SH-SY5Y (cell line): ENCODE measurements around the gene CACTIN.

Experiments used
- GATA2 ChIP-seq: IDR thresholded peaks from 2 replicates; pipeline ENCODE4 v1.6.1; 2011; ENCODE audit warnings: mild to moderate bottlenecking, low read depth, low read length
- GATA3 ChIP-seq: IDR thresholded peaks from 2 replicates; pipeline ENCODE4 v1.6.1; 2011; ENCODE audit warnings: low read depth, mild to moderate bottlenecking, low read length, moderate library complexity

Gene CACTIN

DNA sequence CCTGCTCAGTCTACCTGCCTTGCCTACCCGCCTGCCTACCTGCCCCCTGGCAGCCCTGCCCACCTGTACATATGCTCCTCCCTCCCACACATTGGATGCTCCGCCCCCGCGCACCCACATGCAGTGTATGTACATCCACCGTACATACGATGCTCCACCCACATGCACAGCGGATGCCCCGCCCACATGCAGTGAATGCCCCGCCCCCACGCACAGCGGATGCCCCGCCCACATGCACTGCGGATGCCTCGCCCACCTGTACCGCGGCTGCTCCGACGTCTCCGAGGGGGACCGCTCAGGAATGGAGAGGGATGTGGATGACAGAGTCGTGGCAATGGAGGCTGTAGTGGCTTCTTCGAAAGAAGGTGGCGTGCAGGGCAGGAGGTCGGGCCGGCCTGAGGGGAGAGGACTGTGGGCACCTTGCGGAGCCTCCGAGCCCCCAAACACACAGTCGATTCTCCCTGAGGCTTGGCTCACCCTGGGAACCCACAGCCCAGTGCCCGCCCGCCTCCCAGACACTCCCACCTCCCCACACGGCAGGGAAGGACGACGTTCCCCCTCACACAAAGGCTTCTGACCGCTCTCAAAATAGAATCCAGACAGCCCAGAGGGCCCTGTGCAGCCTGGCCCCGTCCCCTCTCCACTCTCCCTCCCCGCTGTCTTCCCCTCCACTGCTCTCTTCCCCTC, 16.5 kb upstream of the CACTIN start:
- TF ChIP-seq GATA2 (no peak), GATA3 (no peak)

DNA sequence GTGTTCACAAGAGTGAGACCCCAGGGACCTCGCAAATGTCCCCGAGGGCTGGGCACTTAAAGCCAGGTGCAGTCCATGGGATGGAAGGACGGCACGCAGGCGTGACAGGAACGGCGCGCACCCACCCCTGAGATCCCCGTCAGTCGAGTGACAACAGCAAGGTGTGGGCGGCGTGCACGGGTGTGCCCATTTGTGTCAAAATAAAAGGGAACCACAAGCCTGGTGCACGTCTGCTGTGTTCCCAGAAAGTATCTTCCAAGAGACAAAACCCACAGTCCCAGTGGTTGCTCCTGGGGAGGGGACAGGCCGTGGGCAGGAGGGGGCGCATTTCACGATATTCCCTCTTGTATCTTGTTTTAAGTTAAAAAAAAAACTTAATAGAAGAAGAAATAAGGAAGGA, 15.7 kb upstream of the CACTIN start:
- TF ChIP-seq GATA2 (no peak), GATA3 (no peak)

DNA sequence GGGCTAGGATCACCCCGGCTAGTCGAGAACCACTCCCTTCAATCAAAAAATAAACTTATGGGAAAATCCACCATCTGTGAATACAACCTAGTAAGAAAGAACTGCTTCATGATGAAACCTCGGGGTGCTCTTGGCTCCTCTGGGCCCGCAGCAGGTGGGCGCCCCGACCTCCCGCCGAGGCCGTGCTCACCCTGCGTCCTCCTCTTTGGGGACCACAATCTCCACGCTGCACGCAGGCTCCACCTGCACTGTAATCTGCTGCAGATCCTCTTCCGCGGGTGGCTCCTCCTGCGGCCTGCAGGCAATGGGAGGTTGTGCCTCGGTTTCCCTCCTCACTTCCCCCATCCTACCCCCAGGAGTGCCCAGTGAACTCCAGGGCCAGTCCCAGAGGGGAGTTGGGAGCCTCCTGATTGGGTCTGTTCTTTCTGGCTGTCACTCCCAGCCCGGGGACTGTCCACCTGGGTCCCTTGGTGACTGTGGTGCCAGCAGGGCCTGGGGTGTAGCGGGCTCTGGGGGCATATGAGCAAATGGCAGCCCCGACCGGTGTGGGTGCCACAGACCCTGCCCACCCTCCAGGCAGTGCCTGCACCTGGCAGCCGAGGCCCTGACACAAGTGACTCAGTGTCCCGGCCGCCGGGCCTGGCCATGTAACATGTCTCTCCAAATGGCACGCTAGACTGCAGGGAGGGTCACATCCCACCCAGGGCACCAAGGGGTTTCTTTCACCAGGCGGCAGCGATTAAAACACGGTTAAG, 15.1 kb upstream of the CACTIN start:
- TF ChIP-seq GATA2 (no peak), GATA3 (no peak)

DNA sequence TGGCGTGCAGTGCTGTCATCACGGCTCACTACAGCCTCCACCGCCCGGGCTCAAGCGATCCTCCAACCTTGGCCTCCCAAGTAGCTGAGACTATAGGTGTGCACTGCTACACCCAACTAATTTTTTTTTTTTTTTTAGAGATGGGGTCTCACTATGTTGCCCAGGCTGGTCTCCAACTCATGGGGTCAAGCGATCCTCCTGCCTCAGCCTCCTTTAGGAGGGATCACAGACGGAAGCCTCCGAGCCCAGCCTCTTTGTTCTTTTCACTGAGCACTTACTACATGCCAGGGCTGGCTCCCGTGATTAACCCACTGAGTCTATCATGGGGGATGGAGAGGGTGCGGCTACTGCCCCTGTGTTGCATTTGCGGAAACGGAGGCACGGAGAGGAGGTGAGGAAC, 12.9 kb upstream of the CACTIN start:
- TF ChIP-seq GATA3 (no peak), GATA2 (no peak)

DNA sequence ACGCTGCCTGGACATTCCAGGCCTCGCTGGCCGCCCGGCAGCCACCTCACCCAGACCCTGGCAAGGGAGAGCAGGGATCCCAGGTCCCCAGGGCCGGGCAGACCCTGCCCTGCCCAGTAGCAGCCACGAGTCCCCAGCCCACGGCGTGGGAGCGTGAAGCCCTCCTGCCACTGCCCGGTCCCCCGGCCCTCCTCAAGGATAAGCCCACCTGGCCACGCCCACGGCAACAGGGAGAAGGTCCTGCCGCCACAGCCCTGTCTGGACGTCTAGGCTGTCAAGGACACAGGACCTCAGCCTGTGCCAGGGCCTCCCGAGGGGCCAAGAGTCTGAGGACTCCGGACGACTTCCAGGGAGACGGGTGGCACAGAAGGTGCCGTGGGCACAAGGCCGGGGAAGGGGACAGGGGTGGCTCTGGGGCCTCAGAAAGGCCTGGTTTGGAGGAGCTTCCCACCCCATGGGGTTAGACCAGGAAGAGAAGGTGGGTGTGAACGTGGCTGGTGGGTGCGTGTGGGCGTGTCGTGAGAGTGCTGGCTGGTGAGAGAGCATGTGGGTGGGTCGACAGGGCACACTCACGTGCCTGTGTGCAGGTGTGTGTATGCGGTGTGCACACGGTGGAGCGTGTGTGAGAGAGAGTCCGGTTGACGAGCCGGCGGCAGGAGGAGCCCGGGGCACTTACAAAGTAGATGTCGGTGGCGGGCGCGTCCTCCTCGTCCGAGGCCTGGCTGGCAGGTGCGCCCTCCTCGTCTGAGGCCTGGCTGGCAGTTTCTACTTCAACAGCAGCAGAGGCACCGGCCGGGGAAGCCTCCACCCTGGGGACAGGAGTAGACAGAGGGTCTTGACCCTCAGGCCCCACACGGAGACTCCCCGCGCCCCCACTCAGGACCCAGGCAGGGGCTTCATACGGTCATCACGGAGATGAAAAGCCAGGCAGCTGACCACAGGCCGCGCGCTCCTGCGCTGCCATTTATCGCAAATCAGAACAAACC, 11.9 kb upstream of the CACTIN start:
- no peak for TF ChIP-seq GATA3
- TF ChIP-seq GATA2: no peak

DNA sequence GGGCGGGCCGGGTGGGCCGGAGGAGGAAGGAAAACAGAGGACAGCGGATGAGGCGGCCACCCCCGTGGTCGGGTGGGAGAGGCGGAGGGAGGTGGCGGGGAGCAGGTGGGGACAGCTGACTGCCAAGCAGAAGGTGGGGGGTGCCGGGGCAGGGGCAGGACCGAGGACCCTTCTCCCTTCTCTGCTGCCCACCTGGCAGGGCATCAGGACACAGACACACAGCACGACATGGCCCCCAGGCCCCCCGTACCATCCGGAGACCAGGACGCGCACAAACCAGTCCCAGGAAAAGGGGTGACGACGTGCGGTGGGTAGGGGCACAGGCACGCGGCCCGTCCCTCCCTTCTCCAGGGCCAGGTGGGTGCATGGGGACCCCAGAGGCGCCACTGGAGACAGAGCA, 11.0 kb upstream of the CACTIN start:
- TF ChIP-seq GATA3 (no peak), GATA2 (no peak)

DNA sequence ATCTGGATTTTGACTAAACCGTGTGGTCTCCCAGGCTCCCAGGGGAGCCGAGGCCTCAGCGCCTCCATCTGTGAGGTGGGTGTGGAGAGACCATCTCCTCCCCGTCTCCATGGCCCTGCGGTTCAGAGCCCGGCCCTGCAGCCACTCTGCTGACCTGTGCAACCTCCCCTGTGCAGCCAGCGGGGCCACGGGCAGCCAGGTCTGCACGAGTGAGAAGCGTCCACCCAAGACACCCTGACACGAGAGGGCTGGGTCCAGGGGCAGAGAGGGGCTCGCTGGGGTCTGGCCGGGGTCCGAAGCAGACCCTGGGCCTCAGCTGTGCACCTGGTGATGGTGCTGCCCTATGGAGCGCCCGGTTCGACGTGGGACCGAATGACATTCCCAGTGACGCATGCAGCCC, 10.4 kb upstream of the CACTIN start:
- TF ChIP-seq GATA2: no peak
- no peak for TF ChIP-seq GATA3

DNA sequence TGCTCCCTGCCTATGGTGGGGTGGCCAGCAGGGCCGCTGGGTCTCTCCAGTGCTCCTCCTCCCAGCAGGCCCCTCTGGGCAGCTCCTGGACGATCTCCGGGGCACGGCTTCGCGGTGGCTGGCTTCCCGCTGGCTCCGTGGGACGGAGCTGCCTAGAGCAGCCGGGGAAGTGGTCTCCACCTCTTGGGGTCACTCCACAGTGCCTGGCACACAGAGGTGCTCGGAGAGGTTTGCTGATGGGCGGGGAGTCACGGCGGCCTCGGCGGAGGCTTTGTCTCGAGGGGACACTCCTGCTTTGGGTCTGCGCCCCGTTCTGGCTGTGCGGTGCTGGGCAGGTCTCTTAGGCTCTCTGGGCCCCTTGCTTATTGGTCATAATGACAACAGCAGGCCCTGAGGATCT, 9.9 kb upstream of the CACTIN start:
- TF ChIP-seq GATA2: no peak
- no peak for TF ChIP-seq GATA3

DNA sequence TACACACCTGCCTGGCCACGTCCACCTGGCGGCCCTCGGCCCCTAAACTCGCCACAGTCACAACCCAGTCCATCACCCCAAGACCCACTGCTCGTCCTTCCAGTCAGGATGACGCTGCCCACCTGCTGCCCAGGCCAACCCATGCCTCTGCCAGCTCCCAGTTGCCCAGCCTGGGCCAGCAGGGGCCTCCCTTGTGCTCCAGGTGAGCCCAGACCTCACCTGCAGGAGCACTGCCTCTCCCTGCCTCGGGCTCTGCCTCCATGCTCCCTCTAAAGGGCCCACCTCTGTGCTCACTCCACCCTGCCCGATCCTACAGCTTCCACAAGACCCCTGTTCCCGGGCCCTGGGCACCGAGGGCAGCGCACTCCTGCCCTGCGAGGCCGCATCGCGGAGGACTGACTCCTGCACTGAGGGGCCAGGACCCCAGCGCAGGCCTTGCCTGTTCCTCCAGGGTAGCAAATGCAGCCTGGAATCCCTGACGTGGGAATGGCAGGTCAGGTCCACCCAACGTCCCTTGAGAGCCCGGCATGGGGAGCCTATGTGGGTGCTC, 8.0 kb upstream of the CACTIN start:
- TF ChIP-seq GATA3 (no peak), GATA2 (no peak)

DNA sequence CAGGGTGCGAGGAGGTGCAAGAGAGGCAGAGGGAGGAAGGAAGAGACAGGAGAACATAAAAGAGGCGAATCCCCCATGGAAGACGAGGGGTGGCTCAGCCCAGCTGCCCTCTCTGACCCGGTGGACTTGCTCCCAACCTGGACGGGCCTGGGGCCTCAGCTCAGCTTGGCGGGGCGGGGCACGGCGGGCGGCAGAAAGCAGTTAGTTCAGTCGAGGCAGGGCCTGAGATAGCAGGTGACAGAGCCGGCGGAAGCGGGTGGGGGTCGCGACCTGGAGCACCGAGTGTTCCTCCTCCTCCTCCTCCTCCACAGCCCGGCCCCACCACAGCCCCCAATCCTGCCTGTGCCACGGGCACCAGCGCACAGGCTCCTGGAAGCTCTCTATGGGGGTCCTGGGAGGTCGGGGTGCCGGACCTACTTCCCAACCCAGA, 7.0 kb upstream of the CACTIN start:
- TF ChIP-seq GATA3 (no peak), GATA2 (no peak)

DNA sequence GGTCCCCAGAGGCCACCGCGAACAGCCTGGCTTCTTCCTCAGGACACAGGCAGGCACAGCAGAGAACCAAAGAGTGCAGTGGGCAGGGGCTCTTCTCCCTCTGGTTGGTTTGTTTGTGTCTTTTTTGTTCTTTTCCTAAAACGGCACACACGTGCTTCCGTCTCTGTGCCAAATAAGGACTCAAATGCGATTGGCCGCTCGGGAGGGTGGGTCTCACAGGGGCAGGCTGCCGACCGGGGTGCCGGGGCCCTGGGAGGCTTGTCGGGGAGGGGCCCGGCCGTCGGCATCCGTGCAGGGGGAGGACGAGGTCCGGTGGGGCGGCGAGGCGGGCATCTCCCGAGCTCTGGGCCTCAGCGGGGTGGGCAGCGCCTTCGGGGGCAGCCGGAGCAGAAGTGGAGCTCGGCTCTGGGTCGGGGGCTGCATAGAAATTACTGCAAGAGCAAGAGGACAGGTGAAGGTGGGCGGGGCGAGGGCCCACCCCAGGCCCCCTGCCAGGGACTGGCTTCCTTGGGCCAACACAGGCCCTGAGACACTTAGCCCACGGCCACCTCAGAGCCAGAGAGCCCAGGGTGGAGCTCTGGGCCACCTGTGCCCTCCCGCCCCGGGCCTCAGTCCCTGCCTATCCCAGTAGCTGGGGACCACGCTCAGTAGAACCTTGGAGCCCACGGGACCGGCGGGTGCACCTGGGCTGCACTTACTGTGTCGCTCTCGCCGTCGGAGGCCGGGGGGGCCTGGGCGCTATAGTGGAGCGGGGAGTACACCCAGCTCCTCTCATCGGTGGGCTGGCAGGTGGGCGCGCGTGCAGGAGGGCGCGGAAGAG, 6.4 kb upstream of the CACTIN start:
- TF ChIP-seq GATA3 (no peak), GATA2 (no peak)

DNA sequence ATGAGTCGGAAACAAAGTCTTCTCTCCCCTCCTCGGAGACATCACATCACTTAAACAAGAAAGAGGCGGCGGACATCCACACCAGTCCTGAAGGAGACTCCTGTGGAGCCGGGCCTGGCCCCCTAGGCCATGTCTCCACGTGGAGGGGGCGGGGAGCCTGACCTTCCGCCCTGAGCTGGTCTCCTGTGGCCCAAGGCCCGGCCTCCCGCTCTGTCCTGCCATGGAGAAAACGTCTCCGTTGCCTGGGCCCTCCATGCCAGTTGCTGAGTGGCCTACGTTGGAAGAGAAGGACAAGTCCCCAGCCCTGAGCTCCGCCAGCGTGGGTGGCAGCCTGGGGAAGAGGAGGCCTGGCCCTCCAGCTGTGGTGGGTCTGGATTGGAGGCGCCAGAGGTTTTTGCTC, 5.5 kb upstream of the CACTIN start:
- no peak for TF ChIP-seq GATA3
- TF ChIP-seq GATA2: no peak

DNA sequence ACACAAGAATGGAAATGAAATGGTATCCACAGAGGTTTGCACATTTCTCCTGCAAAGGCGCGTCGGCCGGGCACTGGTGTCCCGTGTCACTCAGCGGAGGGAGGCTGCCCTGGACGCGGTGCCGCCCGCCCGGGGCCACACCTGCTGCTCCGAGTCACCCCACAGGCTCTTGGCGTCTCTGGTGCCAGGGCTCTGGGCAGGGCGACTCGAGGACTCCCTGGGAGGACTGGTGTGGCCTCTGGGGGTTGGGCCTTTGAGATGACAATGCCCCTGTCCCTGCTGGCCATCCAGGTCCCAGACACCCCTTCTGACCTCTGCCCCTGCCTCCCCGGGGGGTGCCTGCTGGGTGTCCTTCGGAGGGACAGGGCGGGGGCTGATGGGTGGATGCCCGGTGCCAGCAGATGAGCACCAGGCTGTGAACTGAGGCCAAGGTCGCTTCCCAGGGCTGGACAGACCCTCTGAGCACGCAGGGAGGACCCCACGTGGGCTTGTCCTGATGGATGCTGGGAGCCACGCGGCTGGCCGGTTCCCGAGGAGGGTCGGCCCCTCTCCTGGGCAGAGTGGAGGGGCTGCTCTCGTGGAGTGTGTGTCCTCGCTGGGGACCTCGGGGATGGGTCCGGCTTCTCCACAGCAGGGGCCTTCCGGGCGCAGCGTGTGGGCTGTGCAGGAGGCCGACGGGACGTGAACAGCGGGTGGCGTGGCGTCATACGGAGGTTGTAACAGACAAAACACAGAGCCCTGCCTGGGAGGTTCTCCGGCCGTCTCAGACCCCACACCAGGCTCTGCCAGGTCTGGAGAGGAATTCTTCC, 4.7 kb upstream of the CACTIN start:
- TF ChIP-seq GATA3 (no peak), GATA2 (no peak)
